ENCODE results near the gene SRPK1.
"Not testable (repeated sequence)": the region's sequence is repeated elsewhere in the genome, so short reads cannot be mapped to it uniquely, and the experiment has no call there.

SRPK1 gene

DNA sequence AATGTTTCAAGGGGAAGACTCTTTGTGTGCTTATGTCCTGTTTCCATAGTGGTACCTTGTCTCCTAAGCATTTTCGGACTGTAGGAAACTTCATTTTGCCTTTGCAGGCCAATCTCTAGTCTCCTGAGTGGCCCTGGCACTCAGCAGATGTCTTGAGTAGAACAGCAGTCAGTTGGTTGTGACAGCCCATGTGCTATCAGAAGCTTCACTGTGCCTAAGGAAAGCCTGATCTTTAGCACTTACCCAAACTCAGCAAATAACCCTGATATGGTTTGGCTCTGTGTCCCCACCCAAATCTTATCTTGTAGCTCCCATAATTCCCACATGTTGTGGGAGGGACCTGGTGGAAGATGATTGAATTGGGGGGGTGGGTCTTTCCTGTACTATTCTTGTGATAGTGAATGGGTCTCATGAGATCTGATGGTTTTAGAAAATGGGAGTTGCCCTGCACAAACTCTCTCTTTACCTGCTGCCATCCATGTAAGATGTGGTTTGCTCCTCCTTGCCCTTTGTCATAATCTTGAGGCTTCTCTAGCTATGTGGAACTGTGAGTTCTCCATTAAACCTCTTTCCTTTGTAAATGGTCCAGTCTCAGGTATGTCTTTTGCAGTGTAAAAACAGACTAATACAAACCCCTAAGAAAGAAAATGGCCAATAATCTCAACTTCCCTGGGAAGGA is 15.9 kb upstream of the SRPK1 start:
- Histone ChIP-seq H3K27me3 (ENCODE audit: insufficient read depth, low read depth, severe bottlenecking) (no peaks in the 10 kb centered on the region), H3K4me3 (ENCODE audit: low read depth, low read length) (no peak overlapping the region), H3K27ac (no peak overlapping the region), H3K9me3 (ENCODE audit: severe bottlenecking) (peaks cover 3% of the 10 kb centered on the region), H3K36me3 (no peaks in the 10 kb centered on the region)
- DNase-seq, result no peak
- TF ChIP-seq, protein P1, sequence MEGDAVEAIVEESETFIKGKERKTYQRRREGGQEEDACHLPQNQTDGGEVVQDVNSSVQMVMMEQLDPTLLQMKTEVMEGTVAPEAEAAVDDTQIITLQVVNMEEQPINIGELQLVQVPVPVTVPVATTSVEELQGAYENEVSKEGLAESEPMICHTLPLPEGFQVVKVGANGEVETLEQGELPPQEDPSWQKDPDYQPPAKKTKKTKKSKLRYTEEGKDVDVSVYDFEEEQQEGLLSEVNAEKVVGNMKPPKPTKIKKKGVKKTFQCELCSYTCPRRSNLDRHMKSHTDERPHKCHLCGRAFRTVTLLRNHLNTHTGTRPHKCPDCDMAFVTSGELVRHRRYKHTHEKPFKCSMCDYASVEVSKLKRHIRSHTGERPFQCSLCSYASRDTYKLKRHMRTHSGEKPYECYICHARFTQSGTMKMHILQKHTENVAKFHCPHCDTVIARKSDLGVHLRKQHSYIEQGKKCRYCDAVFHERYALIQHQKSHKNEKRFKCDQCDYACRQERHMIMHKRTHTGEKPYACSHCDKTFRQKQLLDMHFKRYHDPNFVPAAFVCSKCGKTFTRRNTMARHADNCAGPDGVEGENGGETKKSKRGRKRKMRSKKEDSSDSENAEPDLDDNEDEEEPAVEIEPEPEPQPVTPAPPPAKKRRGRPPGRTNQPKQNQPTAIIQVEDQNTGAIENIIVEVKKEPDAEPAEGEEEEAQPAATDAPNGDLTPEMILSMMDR (IDR thresholded peaks at IDR 0.05; ENCODE audit: low read depth, low read length), result no peak

DNA sequence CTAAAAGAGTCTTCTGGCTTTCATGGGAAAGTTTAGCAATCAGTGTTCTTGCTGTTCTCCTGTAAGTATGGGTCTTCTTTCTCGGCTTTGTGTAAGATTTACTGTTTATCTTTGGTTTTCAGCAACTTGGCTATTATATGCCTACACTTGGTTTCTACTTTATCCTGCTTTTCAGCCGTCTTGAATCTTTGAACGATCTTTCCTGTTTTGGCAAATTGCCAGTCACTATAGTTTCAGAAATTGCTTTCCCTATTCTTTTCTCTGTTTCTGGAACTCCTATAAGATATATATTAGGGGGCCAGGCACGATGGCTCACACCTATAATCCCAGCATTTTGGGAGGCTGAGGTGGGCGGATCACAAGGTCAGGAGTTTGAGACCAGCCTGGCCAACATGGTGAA is 14.6 kb upstream of the SRPK1 start:
- no peak for DNase-seq
- TF ChIP-seq, protein P1 (IDR thresholded peaks at IDR 0.05; ENCODE audit: low read depth, low read length), result no peak
- no peaks in the 10 kb centered on the region for H3K9me3 ChIP-seq (ENCODE audit: severe bottlenecking)
- H3K36me3 ChIP-seq, result no peaks in the 10 kb centered on the region
- no peaks in the 10 kb centered on the region for H3K27me3 ChIP-seq (ENCODE audit: insufficient read depth, low read depth, severe bottlenecking)
- H3K4me3 ChIP-seq (ENCODE audit: low read depth, low read length), result no peak overlapping the region
- no peak overlapping the region for H3K27ac ChIP-seq

DNA sequence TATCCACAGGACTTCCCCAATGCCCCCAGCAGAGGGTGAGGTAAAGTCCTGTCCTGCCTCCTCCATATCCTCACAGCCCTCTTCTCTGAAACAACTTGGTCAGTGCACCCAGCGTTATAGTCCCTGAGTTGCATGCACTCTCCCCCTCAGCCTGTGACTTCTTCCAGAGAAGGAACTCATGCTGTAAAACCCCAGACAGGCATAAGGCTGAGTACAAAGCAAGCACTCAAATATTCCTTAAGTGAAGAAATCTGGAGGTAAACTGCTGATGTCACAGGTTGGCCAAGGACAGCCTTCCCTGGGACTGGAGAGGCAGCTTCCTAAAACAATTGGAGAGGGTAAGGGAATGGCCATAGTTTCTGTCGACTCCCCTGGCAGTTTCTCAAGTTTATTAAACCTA is 12.9 kb upstream of the SRPK1 start:
- DNase-seq, result no peak
- H3K27me3 ChIP-seq (ENCODE audit: insufficient read depth, low read depth, severe bottlenecking), result no peaks in the 10 kb centered on the region
- no peak overlapping the region for H3K27ac ChIP-seq
- TF ChIP-seq, protein P1 (IDR thresholded peaks at IDR 0.05; ENCODE audit: low read depth, low read length), result no peak
- no peak overlapping the region for H3K4me3 ChIP-seq (ENCODE audit: low read depth, low read length)
- H3K36me3 ChIP-seq, result no peaks in the 10 kb centered on the region
- H3K9me3 ChIP-seq (ENCODE audit: severe bottlenecking), result no peaks in the 10 kb centered on the region

- not testable (repeated sequence) for H3K4me3 ChIP-seq (ENCODE audit: low read depth, low read length); H3K27ac ChIP-seq; H3K36me3 ChIP-seq
These were observed 11.0 kb upstream of the SRPK1 start for GRCh38 chr6:35931873-35932272.

DNA sequence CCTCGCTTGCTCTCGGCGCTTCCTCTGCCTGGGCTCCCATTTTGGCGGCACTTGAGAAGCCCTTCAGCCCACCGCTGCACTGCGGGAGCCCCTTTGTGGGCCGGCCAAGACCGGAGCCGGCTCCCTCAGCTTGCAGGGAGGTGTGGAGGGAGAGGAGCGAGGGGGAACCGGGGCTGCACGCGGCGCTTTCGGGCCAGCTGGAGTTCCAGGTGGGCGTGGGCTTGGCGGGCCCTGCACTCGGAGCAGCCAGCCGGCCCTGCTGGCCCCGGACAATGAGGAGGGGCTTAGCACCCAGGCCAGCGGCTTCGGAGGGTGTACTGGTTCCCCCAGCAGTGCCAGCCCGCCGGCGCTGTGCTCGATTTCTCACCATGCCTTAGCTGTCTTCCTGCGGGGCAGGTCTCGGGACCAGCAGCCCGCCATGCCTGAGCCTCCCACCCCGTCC is 10.2 kb upstream of the SRPK1 start:
- no peak for DNase-seq
- no peak overlapping the region for H3K4me3 ChIP-seq (ENCODE audit: low read depth, low read length)
- no peaks in the 10 kb centered on the region for H3K36me3 ChIP-seq
- H3K27me3 ChIP-seq (ENCODE audit: insufficient read depth, low read depth, severe bottlenecking), result no peaks in the 10 kb centered on the region
- TF ChIP-seq, protein P1 (IDR thresholded peaks at IDR 0.05; ENCODE audit: low read depth, low read length), result no peak
- no peaks in the 10 kb centered on the region for H3K9me3 ChIP-seq (ENCODE audit: severe bottlenecking)
- H3K27ac ChIP-seq, result no peak overlapping the region

More at GRCh38 chr6:35931873-35932272, 11.0 kb upstream of the SRPK1 start:
- not testable (repeated sequence) for H3K9me3 ChIP-seq (ENCODE audit: severe bottlenecking); DNase-seq; H3K27me3 ChIP-seq (ENCODE audit: insufficient read depth, low read depth, severe bottlenecking)

DNA sequence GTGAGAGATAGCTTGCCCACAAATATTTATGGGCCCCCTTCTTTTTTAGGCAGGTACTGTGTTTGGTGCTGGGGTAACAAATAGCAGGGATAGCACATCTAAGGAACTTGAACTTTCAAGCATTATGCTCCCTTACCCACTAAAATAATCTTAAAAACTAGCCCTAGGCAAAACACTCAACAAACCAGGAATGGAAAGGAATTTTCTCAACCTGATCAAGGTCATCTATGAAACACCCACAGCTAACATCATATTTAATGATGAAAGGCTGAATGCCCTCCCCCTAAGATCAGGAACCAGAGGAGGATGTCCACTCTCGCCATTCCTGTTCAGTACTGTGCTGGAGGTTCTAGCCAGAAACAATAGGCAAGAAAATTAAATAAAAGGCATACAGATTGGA is 8.7 kb upstream of the SRPK1 start:
- Histone ChIP-seq H3K4me3 (ENCODE audit: low read depth, low read length) (no peak overlapping the region), H3K9me3 (ENCODE audit: severe bottlenecking) (no peaks in the 10 kb centered on the region), H3K27me3 (ENCODE audit: insufficient read depth, low read depth, severe bottlenecking) (no peaks in the 10 kb centered on the region), H3K36me3 (no peaks in the 10 kb centered on the region), H3K27ac (no peak overlapping the region)
- TF ChIP-seq, protein P1 (IDR thresholded peaks at IDR 0.05; ENCODE audit: low read depth, low read length), result no peak
- no peak for DNase-seq

Measured in WERI-Rb-1 (cell line).